PFSK-1 (cell line): Measurements from ENCODE around the gene XCL2.

Source experiments
- FOXP2 ChIP-seq: optimal IDR thresholded peaks from 2 replicates; pipeline ENCODE3; 2011; ENCODE audit warnings: borderline replicate concordance, control low read depth, inconsistent platforms; ENCODE audit not compliant: insufficient read depth; ENCODE audit errors: extremely low read length, extremely low read depth
- POLR2AphosphoS5 ChIP-seq: IDR thresholded peaks from 2 replicates; pipeline ENCODE4 v1.6.1; 2012; ENCODE audit warnings: low read depth, mild to moderate bottlenecking, control low read depth, low read length, moderate library complexity
- REST ChIP-seq, 2 experiments: IDR thresholded peaks; 2 replicates each; pipeline versions ENCODE4 v1.6.1 to v1.8.0; 2011 to 2012; ENCODE audit warnings: low read depth in 2 of 2, low read length in 2 of 2, control low read depth in 1 of 2, inconsistent platforms in 1 of 2, mild to moderate bottlenecking in 1 of 2, moderate library complexity in 1 of 2; ENCODE audit not compliant: insufficient read depth in 1 of 2
- SIN3A ChIP-seq: IDR thresholded peaks from 2 replicates; pipeline ENCODE4 v1.6.1; 2012; ENCODE audit warnings: mild to moderate bottlenecking, low read length, moderate library complexity, borderline replicate concordance; ENCODE audit not compliant: insufficient read depth
- TAF1 ChIP-seq: IDR thresholded peaks from 2 replicates; pipeline ENCODE4 v1.6.1; 2012; ENCODE audit warnings: low read length, control low read depth, borderline replicate concordance; ENCODE audit not compliant: insufficient read depth

Gene XCL2

DNA sequence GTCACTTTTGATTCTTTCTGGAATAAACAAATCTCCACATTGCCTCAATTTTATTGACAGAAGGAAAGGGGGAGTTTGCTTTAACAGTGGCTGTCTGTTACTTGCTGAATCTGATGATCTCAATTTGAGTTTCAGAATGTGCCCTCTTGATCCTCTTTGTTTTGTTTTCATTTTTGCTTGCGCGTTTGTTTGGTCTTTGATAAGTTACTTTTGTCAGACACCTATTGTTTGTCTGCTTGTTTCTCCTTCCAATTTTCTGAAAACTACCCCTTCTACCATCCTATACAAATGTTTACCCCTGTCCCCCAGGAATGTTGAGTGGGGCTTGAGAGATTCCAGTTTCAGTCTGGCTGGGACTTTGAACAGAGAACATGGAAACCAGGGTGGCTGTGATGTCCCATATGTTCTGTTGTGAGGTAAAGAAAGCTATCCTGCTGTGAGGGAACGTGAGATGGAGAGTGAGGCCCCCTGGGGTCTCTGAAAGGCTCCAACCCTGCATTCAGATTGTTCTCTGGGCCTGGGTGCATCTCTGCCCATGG, 11.8 kb upstream of the XCL2 start:
- TF ChIP-seq REST (IDR thresholded peaks at IDR 0.05; ENCODE audit: insufficient read depth in 1 of 2, low read depth in 2 of 2, low read length in 2 of 2) (no peak), TAF1 (no peak), POLR2AphosphoS5 (no peak), FOXP2 (no peak), SIN3A (no peak)

GRCh38 chr1:168554603-168555483, 11.0 kb upstream of the XCL2 start:
- TF ChIP-seq POLR2AphosphoS5: no peak
- no peak for TF ChIP-seq TAF1
- TF ChIP-seq SIN3A: no peak
- TF ChIP-seq REST (IDR thresholded peaks at IDR 0.05; ENCODE audit: insufficient read depth in 1 of 2, low read depth in 2 of 2, low read length in 2 of 2): no peak
- TF ChIP-seq FOXP2: no peak

- TF ChIP-seq FOXP2 (no peak), REST (IDR thresholded peaks at IDR 0.05; ENCODE audit: insufficient read depth in 1 of 2, low read depth in 2 of 2, low read length in 2 of 2) (no peak), SIN3A (no peak), POLR2AphosphoS5 (no peak), TAF1 (no peak)
Observed at GRCh38 chr1:168553680-168554553, 10.1 kb upstream of the XCL2 start.

- no peak for TF ChIP-seq SIN3A
- TF ChIP-seq TAF1: no peak
- no peak for TF ChIP-seq FOXP2
- TF ChIP-seq REST (IDR thresholded peaks at IDR 0.05; ENCODE audit: insufficient read depth in 1 of 2, low read depth in 2 of 2, low read length in 2 of 2): no peak
- TF ChIP-seq POLR2AphosphoS5: no peak
Observed at GRCh38 chr1:168552961-168553360, 9.2 kb upstream of the XCL2 start.
